Progenitor cell of endocrine pancreas (in vitro differentiated cells): ENCODE measurements around the gene SH3GL2. TPM values are rescaled to one million over a fixed set of nuclear protein-coding genes. Genes with fewer than 3 reads are reported as not detected.

ENCODE experiments used
- DNase-seq: peaks from one replicate; pipeline ENCODE4 v3.0.0; 2021; ENCODE audit warnings: low spot score; ENCODE audit not compliant: unreplicated experiment
- H3K27ac Mint-ChIP-seq: 2 replicates; pipeline ENCODE4 v1.8.0; 2021; ENCODE audit warnings: mild to moderate bottlenecking, moderate library complexity, mixed read lengths
- H3K27me3 Mint-ChIP-seq: 2 replicates; pipeline ENCODE4 v1.8.0; 2021; ENCODE audit warnings: mixed read lengths
- H3K36me3 Mint-ChIP-seq: 2 replicates; pipeline ENCODE4 v1.8.0; 2022; ENCODE audit warnings: mixed read lengths; ENCODE audit not compliant: insufficient read depth
- H3K4me1 Mint-ChIP-seq: 2 replicates; pipeline ENCODE4 v1.8.0; 2021; ENCODE audit warnings: low read depth, mixed read lengths
- H3K4me3 Mint-ChIP-seq: 2 replicates; pipeline ENCODE4 v1.8.0; 2021; ENCODE audit warnings: low read depth, mild to moderate bottlenecking, moderate library complexity, mixed read lengths
- H3K9me3 Mint-ChIP-seq: 2 replicates; pipeline ENCODE4 v1.8.0; 2021; ENCODE audit warnings: low read depth, mixed read lengths
- CTCF ChIP-seq: fragments of 200-600 bp; sonication (generic); IDR thresholded peaks from one replicate; pipeline ENCODE4 v1.5.0; 2021; ENCODE audit warnings: antibody characterized with exemption, mild to moderate bottlenecking; ENCODE audit not compliant: unreplicated experiment
- total RNA-seq: library from RNA; stranded (reverse); gene quantifications from 2 replicates; pipeline ENCODE4 v1.2.1, GENCODE V29; 2021

SH3GL2 gene
- total RNA-seq, 1 donor from 2014 or later: 3.3 TPM

GRCh38 chr9:17839776-17840175 is 260.9 kb downstream of the SH3GL2 start:
- no peak overlapping the region for H3K4me3 Mint-ChIP-seq
- peaks cover 13% of the 10 kb centered on the region for H3K9me3 Mint-ChIP-seq
- peaks cover 4% of the 10 kb centered on the region for H3K27me3 Mint-ChIP-seq
- no peak overlapping the region for H3K27ac Mint-ChIP-seq
- no peak for TF ChIP-seq CTCF
- DNase-seq: no peak
- no peaks in the 10 kb centered on the region for H3K4me1 Mint-ChIP-seq
- no peaks in the 10 kb centered on the region for H3K36me3 Mint-ChIP-seq

- Mint-ChIP-seq H3K27me3 (no peaks in the 10 kb centered on the region), H3K4me3 (no peak overlapping the region), H3K9me3 (peaks cover 17% of the 10 kb centered on the region), H3K36me3 (no peaks in the 10 kb centered on the region), H3K27ac (no peak overlapping the region), H3K4me1 (peaks cover 2% of the 10 kb centered on the region)
- DNase-seq: no peak
- no peak for TF ChIP-seq CTCF
Observed at GRCh38 chr9:17843236-17843635, 264.4 kb downstream of the SH3GL2 start.
